Measurements from ENCODE around the gene COG3. TPM values are rescaled to one million over a fixed set of nuclear protein-coding genes. Genes with fewer than 3 reads are reported as not detected.

The COG3 gene
- total and polyA plus RNA-seq, 2 of the 13 experiments (the other 11 are each of a cell fraction or from before 2014, with no cell fraction given): 37.8 to 47.5 TPM

GRCh38 chr13:45490068-45490467 lies 25.3 kb downstream of the COG3 start:
- FAIRE-seq: no peak
- peak; percentile 25 for DNase-seq (ENCODE audit: low spot score)
- CTCF ChIA-PET (ENCODE audit: low intra/inter-chr PET ratio, low total read pairs): interaction anchor here (0.8 to 1.5 kb wide), 2 partner anchors 48 to 96 kb away, joined by 3 to 5 read pairs; no protein-coding TSS in a partner anchor

More at GRCh38 chr13:45490068-45490467, 25.3 kb downstream of the COG3 start:
- POLR2A ChIA-PET: interaction anchor here (1.8 kb wide), 1 partner anchor 72 kb away, joined by 5 read pairs; the partner anchor contains the start of gene SLC25A30
- no peaks in the 10 kb centered on the region for H3K9me3 ChIP-seq (ENCODE audit: low read length)
- no peak overlapping the region for H3K27ac ChIP-seq (ENCODE audit: extremely low read length, insufficient read depth, low read length)
- peaks cover 7 to 47% of the 10 kb centered on the region in 2 experiments; a peak in 4 of 5 replicates for H3K36me3 ChIP-seq (replicated peaks in 1 of 2; ENCODE audit: control insufficient read depth in 1 of 2, insufficient read depth in 2 of 2, low read length in 2 of 2)
- no peaks in the 10 kb centered on the region for H3K79me2 ChIP-seq (ENCODE audit: insufficient read depth, low read length)
- ATAC-seq: peak; percentile 85
- H3K9ac ChIP-seq (ENCODE audit: insufficient read depth, low read depth, low read length): no peak overlapping the region
- no TSS peak for BruUV-seq (replicated peaks)
- no peak overlapping the region for H3K4me3 ChIP-seq (replicated peaks in 1 of 3; ENCODE audit: insufficient read depth in 1 of 3, low read depth in 2 of 3, low read length in 3 of 3)
- H3K4me2 ChIP-seq (ENCODE audit: low read depth, low read length): no peak overlapping the region
- no peaks in the 10 kb centered on the region for H4K20me1 ChIP-seq (ENCODE audit: insufficient read depth, low read length)
- 100% methylated on average over 1 of the region's 1 CpG for WGBS (ENCODE audit: low lambda C conversion rate)
- H3K4me1 ChIP-seq (ENCODE audit: insufficient read depth, low read length): no peaks in the 10 kb centered on the region
- intact Hi-C loops (cut with micrococcal nuclease; ENCODE audit: unreplicated experiment): loop anchor here (5.0 kb wide), 2 partner anchors 73 to 98 kb away; partner anchors contain the start of gene SLC25A30
- in situ Hi-C loops (cut with HindIII; ENCODE audit: extremely low pct_ligation_motif_present, low pct_unique_long_range_greater_than_20kb): no loop called here
- no peaks in the 10 kb centered on the region; a peak in 1 of 5 replicates for H3K27me3 ChIP-seq (ENCODE audit: control insufficient read depth in 1 of 2, insufficient read depth in 2 of 2, low read length in 2 of 2)
- peak; percentile 71 for TF ChIP-seq STAG1 (CRISPR knock-in tag; IDR thresholded peaks at IDR 0.05)
- TF ChIP-seq ATF3 (CRISPR knock-in tag; IDR thresholded peaks at IDR 0.05): no peak
- peak; percentile 55 for TF ChIP-seq CTCF (CRISPR knock-in tag; IDR thresholded peaks at IDR 0.05)
- TF ChIP-seq RAD21 (CRISPR knock-in tag; IDR thresholded peaks at IDR 0.05): peak; percentile 49
- no peak overlapping the region for H2AFZ ChIP-seq (ENCODE audit: low read length)
